ENCODE data around the gene PDK2. TPM values are rescaled to one million over a fixed set of nuclear protein-coding genes. Genes with fewer than 3 reads are reported as not detected.

The PDK2 gene
- total and polyA plus RNA-seq, 9 of the 15 experiments (the other 6 are each of a cell fraction or from before 2014, with no cell fraction given) = 0.03 to 2.5 (median 1.4) TPM

GRCh38 chr17:50103941-50104340 lies 8.8 kb downstream of the PDK2 start:
- Histone ChIP-seq H3K4me3 (no peak overlapping the region), H3K9ac (ENCODE audit: insufficient read depth in 1 of 2, low read depth in 2 of 2, low read length in 2 of 2) (no peak overlapping the region), H3K9me1 (ENCODE audit: control insufficient read depth, insufficient read depth, low read length) (peaks cover 4% of the 10 kb centered on the region), H3K27ac (ENCODE audit: extremely low read depth, low read depth, low read length) (no peak overlapping the region), H3K79me2 (ENCODE audit: control insufficient read depth, insufficient read depth, low read length) (no peaks in the 10 kb centered on the region), H3K4me1 (replicated peaks in 1 of 2; ENCODE audit: control insufficient read depth in 2 of 2, insufficient read depth in 2 of 2, low read length in 2 of 2) (peaks cover 29 to 33% of the 10 kb centered on the region in 2 experiments), H3K27me3 (ENCODE audit: control insufficient read depth in 2 of 2, insufficient read depth in 2 of 2, low read length in 2 of 2) (peaks cover 4 to 48% of the 10 kb centered on the region in 2 experiments; a peak in 3 of 5 replicates), H4K20me1 (replicated peaks; ENCODE audit: control insufficient read depth, insufficient read depth, low read length) (peaks cover 3% of the 10 kb centered on the region; the same call in 1 of the 2 replicates), H2AFZ (ENCODE audit: low read depth, low read length) (no peak overlapping the region), H3K9me3 (replicated peaks; ENCODE audit: control insufficient read depth, insufficient read depth, low read depth, low read length) (no peaks in the 10 kb centered on the region), H3K4me2 (ENCODE audit: insufficient read depth, low read length) (no peak overlapping the region), H3K36me3 (ENCODE audit: control insufficient read depth, insufficient read depth, low read length) (no peaks in the 10 kb centered on the region)
- intact Hi-C loops (cut with micrococcal nuclease) = no loop called here
- BruUV-seq (replicated peaks) = no TSS peak
- in situ Hi-C loops (cut with MboI) = no loop called here
- ChIA-PET CTCF (ENCODE audit: low intra/inter-chr PET ratio) (interaction anchor here (0.6 kb wide), 1 partner anchor 10 kb away, joined by 3 read pairs; no protein-coding TSS in a partner anchor), POLR2A (no interaction called here)
- no peak for FAIRE-seq
- WGBS (ENCODE audit: insufficient coverage, low coverage, missing lambda C conversion rate) = 7% methylated on average over 4 of the region's 5 CpGs
- ATAC-seq = no peak
- DNase-seq (ENCODE audit: extremely low read depth in 1 of 4, low spot score in 3 of 4) = no peak
- TF ChIP-seq OTX1 (CRISPR knock-in tag; IDR thresholded peaks at IDR 0.05) = no peak
- no peak for TF ChIP-seq KLF6 (CRISPR knock-in tag; IDR thresholded peaks at IDR 0.05; ENCODE audit: borderline replicate concordance)
- TF ChIP-seq, protein P1, sequence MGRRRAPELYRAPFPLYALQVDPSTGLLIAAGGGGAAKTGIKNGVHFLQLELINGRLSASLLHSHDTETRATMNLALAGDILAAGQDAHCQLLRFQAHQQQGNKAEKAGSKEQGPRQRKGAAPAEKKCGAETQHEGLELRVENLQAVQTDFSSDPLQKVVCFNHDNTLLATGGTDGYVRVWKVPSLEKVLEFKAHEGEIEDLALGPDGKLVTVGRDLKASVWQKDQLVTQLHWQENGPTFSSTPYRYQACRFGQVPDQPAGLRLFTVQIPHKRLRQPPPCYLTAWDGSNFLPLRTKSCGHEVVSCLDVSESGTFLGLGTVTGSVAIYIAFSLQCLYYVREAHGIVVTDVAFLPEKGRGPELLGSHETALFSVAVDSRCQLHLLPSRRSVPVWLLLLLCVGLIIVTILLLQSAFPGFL (CRISPR knock-in tag; IDR thresholded peaks at IDR 0.05) = no peak
- no peak for TF ChIP-seq RAD21 (CRISPR knock-in tag; conservative IDR thresholded peaks at IDR 0.05 in 1 of 2, IDR thresholded peaks at IDR 0.05 in 1 of 2)
- no peak for TF ChIP-seq USF1 (CRISPR knock-in tag; IDR thresholded peaks at IDR 0.05)
- TF ChIP-seq SNRNP70 (optimal IDR thresholded peaks at IDR 0.05; ENCODE audit: low read depth, low read length) = no peak
- no peak for TF ChIP-seq ZNF280A (IDR thresholded peaks at IDR 0.05; ENCODE audit: low read depth, partially characterized antibody)
- TF ChIP-seq, protein P2, sequence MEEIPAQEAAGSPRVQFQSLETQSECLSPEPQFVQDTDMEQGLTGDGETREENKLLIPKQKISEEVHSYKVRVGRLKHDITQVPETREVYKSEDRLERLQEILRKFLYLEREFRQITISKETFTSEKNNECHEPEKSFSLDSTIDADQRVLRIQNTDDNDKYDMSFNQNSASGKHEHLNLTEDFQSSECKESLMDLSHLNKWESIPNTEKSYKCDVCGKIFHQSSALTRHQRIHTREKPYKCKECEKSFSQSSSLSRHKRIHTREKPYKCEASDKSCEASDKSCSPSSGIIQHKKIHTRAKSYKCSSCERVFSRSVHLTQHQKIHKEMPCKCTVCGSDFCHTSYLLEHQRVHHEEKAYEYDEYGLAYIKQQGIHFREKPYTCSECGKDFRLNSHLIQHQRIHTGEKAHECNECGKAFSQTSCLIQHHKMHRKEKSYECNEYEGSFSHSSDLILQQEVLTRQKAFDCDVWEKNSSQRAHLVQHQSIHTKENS (CRISPR knock-in tag; IDR thresholded peaks at IDR 0.05) = no peak
- TF ChIP-seq ZNF408 (CRISPR knock-in tag; IDR thresholded peaks at IDR 0.05; ENCODE audit: low read depth) = no peak
- no peak for TF ChIP-seq ARHGAP35 (IDR thresholded peaks at IDR 0.05; ENCODE audit: partially characterized antibody)
- TF ChIP-seq ARID2 (IDR thresholded peaks at IDR 0.05) = no peak
- TF ChIP-seq TCF7 (IDR thresholded peaks at IDR 0.05; ENCODE audit: borderline replicate concordance) = no peak
- TF ChIP-seq TARDBP (IDR thresholded peaks at IDR 0.05) = no peak
- no peak for TF ChIP-seq RBM34 (IDR thresholded peaks at IDR 0.05; ENCODE audit: borderline replicate concordance, insufficient read depth, low read length)

Measured in K562 (cell line).